Panc1 (cell line): ENCODE measurements around the gene DRP2.

Source experiments
- POLR2AphosphoS5 ChIP-seq: IDR thresholded peaks from 2 replicates; pipeline ENCODE4 v1.6.1; 2012; ENCODE audit warnings: mild to moderate bottlenecking, low read depth, low read length, moderate library complexity
- REST ChIP-seq, 2 experiments: IDR thresholded peaks; 2 replicates each; pipeline ENCODE4 v1.6.1; 2011 to 2012; ENCODE audit warnings: low read depth in 2 of 2, control low read depth in 1 of 2, low read length in 1 of 2, mild to moderate bottlenecking in 1 of 2, moderate library complexity in 1 of 2; ENCODE audit not compliant: insufficient read depth in 1 of 2
- SIN3A ChIP-seq: IDR thresholded peaks from 2 replicates; pipeline ENCODE4 v1.6.1; 2012; ENCODE audit warnings: low read depth, mild to moderate bottlenecking, low read length, moderate library complexity, borderline replicate concordance; ENCODE audit not compliant: insufficient read depth
- TCF7L2 ChIP-seq: IDR thresholded peaks from 2 replicates; pipeline ENCODE4 v1.6.1; 2011; ENCODE audit warnings: mild to moderate bottlenecking, low read depth, low read length, inconsistent platforms
- TF ChIP-seq, protein P1 (sequence below): fragments of 450-650 bp; IDR thresholded peaks from 2 replicates; pipeline ENCODE4 v1.5.1; 2017; ENCODE audit warnings: mild to moderate bottlenecking

DNA sequence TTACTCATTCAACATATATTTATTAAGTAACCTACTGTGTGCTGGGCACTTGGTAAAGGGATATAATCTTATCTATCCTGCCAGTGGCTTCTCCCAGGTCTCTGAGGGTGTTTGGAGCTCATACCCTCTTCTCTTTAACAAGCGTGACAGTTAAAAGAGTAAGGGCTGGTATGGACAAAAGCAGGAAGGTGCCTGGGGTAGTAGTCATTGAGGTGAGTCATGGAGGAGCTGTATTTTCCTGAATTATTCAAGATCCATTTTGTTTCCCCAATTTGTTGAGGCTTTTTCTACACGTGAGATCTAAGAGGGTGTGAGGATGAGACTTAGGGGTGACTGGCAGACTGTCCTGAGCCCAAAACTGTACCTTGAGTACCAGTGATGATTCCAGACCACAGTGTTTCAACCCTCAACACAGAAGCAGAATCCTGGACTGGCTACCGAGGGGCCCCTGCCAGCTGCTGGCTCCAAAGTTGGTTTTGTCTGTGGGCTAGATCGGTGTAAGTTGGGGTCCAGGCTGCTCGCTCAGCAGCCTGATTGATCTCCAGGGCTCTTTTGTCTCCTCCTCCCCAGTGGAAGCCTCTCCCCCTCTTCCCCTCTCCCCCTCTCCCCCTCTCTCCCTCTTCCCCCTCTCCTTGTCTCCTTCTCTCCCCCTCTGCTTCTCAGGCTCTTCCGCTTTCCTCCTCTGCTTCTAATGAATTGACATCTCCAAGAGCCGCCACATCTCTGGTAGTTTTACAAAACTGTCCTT lies at the start of gene DRP2:
- TF ChIP-seq, protein P1, sequence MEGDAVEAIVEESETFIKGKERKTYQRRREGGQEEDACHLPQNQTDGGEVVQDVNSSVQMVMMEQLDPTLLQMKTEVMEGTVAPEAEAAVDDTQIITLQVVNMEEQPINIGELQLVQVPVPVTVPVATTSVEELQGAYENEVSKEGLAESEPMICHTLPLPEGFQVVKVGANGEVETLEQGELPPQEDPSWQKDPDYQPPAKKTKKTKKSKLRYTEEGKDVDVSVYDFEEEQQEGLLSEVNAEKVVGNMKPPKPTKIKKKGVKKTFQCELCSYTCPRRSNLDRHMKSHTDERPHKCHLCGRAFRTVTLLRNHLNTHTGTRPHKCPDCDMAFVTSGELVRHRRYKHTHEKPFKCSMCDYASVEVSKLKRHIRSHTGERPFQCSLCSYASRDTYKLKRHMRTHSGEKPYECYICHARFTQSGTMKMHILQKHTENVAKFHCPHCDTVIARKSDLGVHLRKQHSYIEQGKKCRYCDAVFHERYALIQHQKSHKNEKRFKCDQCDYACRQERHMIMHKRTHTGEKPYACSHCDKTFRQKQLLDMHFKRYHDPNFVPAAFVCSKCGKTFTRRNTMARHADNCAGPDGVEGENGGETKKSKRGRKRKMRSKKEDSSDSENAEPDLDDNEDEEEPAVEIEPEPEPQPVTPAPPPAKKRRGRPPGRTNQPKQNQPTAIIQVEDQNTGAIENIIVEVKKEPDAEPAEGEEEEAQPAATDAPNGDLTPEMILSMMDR, result no peak
- TF ChIP-seq SIN3A, result no peak
- no peak for TF ChIP-seq POLR2AphosphoS5
- TF ChIP-seq REST (IDR thresholded peaks at IDR 0.05; ENCODE audit: insufficient read depth in 1 of 2, low read depth in 2 of 2, low read length in 1 of 2), result no peak
- no peak for TF ChIP-seq TCF7L2
